HG02678 (cell line): ENCODE results near the gene TNIP2.

Source experiments
- ATAC-seq: cut with Tn5 transposase; IDR thresholded peaks from one replicate; pipeline ENCODE4 v1.9.1; 2021; ENCODE audit warnings: mild to moderate bottlenecking, moderate library complexity; ENCODE audit not compliant: unreplicated experiment

The TNIP2 gene, protein sequence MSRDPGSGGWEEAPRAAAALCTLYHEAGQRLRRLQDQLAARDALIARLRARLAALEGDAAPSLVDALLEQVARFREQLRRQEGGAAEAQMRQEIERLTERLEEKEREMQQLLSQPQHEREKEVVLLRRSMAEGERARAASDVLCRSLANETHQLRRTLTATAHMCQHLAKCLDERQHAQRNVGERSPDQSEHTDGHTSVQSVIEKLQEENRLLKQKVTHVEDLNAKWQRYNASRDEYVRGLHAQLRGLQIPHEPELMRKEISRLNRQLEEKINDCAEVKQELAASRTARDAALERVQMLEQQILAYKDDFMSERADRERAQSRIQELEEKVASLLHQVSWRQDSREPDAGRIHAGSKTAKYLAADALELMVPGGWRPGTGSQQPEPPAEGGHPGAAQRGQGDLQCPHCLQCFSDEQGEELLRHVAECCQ

DNA sequence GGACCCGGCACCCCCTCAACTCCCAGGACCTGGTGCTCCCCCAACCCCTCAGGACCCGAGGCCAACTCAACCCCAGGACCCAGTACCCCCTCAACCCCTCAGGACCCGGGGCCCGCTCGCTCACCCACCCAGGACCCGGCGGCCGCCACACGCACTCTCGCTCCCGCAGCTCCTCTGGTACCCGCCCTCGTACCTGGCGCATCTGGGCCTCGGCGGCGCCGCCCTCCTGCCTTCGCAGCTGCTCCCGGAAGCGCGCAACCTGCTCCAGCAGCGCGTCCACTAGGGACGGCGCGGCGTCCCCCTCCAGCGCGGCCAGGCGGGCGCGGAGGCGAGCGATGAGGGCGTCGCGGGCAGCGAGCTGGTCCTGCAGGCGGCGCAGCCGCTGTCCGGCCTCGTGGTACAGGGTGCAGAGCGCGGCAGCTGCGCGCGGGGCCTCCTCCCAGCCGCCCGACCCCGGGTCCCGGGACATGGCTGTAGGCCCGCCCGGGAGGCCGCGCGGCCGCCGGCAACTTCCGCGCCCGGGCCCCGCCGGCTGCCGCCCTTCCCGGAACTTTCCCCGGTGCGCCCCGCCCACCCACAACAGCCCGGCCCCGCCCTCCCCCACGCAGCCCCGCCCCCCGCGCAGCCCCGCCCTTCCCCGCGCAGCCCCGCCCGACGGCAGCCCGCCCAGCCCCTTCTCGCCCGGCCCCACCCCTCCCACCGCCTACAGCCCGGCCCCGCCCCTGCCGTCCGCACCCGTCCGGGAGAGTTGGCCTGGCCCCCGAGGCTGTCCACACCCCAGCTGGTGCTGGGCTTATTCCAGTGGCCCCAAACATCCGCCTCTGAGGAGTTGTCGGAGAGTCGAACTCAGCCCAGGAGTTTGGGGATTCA is at the start of gene TNIP2:
TNIP2 (minus strand) TSS at position 516 of the 870 bp plus-strand sequence; CDS start at position 469, 47 bp downstream.
- peak; percentile 73 for ATAC-seq

DNA sequence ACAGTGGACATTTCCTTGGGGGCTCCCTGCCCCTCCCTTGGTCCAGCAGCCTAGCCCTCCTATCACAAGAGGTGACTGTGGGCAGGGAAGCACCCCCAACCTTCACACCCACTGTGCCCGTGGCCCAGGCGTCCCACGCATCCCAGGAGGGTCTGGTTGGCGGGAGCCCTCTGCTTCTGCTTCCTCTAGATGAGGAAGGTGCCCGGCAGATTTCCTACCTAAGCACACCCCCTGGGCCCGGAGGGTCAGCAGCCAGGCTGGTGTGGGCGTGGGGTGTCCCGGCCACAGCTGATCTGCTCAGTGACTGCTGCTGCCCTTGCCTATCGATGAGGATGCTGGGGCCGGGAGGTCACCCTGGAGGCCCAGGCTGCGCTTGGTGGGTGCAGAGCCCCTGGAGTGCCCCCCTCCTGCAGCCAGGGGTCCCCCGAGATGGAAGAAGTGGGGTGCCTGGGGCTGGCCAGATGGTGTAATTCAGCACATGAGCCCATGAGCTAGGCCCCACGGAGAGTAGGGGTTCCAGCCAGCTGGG is 48.9 kb upstream of the TNIP2 start:
- no peak for ATAC-seq

DNA sequence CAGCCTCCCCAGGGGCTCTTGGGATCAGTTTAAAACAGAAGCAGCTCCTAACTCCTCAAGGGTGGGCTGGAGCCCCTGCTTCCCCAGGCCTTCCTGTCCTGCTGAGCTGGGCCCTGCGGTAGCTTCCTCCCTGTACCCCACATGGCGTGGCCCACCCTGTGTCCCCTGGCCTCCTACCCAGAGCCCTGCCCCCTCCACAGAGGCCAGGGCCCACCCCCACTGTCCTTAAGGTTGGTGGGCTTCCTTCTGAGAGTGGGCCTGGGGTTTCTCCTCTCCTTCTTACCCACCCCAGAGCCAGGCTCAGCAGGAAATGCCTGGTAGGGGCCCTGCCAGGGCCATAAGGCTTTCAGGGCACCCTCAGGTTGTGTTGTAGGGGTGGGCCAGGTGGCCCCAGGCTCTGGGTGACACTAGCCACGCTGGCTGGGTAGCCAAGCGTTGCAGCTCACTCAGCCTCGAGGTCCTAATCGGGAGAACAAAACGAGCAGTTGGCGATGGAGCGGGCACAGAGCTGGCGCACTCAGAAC is 48.4 kb upstream of the TNIP2 start:
- ATAC-seq: no peak

DNA sequence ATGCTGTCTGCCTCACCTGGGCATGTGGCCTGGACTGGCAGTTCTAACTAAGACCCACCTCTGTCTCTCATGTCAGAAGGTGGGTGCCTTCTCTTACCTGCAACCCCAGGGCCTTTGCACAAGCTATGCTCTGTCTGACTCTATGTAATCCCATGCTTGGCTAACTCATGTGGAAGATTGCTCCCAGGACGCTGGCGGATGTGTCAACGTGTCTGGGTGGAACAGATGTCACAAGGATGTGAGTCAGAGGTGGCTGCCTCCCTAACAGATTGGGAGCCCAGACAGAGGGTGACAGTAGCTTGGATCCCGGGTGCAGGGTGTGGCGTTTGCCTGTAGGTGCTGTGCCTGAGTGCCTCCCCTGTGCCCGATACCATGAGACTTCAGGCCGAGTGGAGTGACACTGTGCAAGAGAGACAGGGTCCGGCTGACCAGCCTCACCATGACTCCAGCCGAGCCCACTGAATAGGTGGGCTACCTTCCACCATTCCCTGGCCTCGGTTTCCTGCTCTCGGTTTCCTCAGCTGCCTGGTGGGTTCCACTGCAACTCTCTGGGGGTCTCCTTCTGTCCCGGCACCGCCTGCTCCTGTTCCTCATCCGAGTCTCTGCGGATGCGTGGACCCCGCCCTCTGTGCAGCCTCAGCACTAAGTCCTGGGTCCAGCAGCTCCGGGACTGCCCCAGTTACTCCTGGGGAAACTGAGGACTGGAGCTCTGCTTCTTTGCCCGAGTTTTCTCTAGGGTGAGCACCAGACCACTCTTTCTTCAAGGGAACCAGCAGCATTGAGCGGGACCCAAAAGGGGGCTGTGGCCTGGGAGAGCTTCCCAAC is 47.7 kb upstream of the TNIP2 start:
- no peak for ATAC-seq

DNA sequence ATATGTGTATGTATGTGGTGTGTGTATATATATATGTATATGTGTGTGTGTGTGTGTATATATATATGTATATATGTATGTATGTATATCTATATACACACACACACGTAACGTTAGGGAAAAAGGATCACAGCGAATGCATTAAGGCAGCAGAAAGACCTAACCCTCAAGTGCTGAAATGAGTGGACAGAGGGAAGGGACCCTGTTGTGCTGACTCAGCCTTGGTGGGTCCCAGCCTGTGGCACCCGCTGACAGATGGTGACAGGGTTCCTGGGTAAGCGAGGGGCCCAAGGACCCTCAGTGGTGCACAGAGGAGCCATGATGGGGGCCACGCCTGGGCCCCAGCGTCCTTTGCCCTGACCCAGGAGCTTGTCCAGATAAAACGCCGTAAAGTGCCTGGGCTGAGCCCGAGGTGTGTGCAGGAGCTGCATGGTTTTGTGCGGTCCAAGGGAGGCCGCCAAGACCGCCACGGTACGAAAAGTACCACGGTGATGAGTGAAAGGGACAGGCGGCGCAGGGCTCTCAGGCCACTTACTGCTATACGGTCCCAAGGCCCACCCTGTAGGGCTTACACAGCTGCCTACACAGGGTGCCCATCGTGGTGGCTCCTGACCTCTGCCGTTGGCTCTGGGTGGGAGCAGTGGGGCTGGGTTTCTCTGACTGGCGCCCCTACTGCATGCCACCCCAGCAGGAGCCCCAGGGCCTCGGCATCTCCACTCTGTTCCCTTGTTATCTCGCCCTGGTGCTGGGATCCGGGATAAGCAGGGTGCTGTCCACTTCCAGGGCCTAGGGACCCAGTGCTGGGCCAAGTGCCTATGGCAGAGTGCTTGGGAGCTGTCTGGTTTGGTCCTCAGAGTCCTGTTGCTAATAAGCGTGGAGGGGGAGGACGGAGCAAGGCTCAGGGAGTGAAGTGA is 46.7 kb upstream of the TNIP2 start:
- ATAC-seq: no peak

DNA sequence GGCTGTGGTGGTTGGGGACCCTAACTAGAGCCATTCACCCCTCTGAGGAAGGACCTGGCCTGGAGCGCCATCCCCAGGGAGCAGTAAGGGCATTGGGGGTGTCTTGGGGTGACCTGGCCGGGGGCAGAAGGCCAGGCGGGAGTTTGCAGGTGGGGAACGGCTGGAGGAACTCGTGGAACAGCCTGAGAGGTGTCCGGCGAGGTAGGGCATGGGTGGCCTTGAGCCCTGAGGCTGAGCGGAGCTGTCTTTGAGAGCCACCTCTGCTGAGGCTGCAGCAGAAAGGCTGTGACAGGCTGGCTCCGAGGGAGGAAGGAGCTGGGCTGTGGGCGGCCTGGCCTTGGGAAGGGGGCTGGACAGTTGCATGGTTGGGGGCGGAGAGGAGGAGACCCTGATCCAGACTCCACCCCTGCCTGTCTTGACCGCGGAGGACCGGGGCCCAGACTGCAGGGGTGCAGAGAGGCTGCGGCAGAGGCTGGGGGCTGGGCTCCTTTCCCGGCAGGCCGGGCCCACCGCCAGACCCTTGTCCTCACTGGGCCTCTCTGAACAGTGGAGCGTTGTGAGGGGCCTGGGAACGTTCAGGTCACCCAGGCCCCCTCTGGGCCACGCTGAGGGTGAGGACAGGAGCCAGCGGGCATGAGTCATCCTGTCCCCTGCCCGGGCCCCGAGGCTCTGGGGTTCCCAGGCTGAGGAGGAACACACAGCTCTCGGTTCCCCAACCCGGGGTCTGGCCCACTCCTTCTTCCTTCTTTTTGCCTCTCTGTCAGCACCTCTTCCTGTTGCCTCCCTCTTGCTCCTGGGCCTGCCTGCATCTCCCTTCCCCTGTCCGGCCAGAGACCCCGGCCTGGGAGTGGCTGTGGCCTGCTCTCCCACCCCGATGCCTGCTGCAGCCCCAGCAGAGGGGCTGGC is 44.8 kb upstream of the TNIP2 start:
- peak; percentile 50 for ATAC-seq

DNA sequence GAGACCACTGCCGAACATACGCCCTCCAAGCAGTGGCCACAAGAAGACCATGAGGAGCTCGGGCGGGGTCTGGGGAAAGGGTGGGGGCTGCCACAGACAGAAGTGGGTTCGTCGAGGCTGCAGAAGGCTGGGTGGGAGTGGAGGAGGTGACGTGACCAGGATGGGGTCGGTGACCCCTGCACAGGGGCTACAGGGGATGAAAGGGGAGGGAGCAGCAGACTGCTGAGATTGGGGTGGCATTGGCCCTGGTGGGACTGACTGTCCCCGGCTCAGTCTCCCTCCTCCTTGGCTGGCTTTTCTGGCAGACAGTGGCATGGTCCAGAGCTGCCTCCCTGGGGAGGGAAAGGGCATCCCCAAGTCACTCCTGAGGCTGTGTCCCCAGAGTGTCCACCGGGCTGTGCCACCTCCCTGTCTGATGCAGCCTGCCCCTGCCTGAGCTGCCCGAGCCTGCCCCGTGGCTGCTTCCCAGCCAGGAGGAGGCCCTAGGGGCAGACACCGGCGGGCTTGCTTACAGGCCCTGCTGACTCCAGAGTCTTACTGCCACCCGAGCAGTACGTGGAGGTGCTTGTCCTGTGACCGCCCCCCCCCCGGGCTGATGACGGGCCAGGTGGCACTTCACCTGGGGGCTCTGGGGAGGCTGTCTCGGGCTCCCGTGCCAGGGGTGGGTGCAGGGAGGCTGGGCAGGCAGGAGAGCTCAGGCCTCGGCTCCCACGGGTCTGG is 44.0 kb upstream of the TNIP2 start:
- ATAC-seq: no peak

DNA sequence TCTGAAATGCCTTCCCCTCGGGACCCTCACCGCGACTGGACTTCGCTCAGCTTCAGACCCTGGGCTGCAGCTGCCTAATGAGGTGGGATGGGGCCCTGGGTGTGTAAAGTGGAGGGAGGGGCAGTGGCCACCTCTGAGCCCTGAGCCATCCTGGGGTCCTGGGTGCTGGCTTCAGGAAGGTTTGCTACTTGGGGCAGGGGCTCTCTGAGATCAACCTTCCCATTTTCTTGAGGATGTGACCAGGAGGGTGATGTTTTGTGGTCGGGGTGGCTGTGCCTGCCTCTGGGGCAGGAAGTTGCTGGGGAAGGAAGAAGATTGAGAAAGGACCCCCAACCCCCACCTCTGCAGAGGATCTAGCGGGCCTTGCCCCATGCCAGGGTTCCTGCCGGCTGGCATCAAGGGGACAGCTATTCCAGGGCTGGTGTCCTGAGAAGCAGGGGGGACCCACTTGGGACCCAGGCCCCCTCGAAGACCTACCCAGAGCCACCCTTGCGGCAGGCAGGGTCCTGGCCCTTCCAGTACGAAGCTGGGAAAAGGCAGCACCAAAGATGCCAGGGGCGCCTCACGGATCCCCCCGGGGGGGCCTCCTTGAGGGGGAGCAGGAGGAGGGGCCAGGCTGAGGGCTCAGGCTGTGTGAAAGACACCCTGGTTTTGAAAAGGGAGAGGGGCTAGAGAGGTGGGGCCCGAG is 43.2 kb upstream of the TNIP2 start:
- ATAC-seq: no peak

DNA sequence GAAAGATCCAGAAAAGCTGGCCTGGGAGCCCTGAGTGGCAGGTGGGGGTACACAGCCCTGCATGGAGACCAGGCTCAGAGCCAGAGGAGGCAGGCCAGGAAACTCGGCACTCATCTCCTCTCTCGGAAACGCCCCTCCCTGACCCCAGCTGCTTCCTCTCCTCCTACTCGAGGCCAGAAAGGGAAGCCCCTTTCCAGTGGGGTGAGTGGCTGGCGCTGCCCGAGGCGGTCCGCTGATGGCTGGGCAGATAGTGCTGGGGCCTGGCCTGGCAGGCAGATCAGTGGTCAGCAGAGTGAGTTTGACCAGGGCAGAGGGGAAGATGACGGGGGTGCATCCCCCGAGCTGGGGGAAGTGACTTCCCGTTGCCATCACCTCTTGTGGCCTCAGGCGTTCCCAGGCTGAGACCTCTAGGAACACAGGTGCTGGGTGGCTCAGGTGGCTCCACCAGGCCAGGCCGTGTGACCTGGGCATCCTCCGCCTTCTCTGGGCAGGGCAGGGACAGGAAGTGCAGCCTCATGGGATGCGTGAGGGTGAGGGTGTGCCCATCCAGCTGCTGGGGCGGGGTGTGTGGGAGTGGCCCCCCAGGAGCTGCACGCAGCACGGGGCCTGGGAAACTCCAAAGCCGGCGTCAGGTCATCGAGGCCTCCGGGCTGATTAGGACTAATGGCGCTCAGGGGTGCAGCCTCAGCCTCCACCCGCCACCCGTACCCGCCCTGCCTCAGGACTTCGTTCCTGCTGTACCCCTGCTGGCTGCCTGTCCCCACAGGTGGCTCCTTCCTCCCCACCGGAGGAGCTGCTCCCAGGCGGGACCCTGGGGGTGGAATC is 42.5 kb upstream of the TNIP2 start:
- ATAC-seq: peak; percentile 46

DNA sequence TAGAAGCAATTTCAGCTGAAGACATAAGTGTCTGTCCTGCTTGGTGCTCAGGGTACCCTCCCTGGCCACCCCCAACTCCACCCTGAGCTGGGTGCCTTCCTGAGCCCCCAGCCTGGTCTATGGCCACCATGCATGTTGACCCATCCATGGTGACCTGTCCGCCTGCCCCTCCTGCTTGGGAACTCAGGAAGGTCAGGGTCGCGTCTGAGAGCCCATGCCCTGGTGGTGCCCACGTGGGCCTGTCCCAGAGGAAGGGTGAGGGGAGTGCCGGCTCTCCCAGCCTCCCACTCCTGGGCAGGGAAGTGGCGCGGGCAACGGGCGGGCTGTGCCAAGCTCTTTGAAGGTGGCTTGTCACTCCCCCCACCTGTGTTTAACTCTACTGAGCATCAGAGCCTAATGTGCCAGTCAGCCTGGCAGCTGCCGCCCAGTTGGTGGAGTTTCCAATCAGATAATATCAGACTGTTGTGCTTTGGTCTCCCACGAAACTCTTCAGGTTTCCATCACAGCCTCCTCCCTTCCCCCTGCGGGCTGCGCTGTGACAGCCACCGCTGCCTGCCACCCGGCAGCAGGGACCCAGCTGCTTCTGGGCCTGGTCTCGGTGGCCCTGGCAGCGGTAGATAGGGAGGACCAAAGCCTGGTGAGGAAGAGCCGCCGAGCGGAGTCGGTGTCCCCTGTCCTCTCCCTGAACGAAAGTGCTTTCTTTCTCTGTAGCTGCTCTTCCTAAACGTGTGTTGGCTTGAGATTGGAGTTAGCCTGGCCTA is 41.6 kb upstream of the TNIP2 start:
- no peak for ATAC-seq

DNA sequence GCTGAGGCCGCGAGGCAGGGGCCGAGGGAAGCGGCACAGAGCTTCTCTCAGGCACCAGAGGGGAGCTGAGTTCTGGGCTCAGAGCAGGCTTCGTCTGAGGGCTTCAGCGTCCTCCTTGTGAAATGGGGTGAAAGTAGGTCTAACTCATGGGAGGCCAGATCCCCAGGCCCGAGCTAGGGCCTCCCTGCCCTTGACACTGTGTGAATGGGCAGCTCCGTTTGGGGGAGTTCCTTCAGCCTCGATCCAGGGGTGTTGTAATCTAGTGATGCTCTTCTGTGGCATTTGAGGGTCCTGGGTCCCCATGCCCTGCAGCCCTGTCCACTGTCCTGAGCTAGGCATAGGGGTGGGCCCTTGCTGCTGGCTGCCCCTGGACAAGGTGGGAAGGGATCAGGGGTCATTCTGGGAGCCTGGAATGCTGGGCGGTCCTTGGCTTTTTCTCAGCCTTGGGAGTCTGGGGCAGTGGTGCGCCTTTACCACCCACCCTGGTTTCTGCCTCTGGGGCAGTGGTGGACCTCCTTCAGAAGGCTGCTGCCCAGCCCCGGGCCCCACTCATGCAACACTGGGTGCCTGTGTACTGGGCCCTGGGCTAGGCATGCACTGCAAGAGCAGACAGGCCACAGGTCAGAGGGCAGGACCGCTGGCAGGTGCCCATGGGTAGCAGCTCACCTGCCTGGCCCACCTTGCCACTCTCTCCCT is 40.9 kb upstream of the TNIP2 start:
- ATAC-seq: no peak

DNA sequence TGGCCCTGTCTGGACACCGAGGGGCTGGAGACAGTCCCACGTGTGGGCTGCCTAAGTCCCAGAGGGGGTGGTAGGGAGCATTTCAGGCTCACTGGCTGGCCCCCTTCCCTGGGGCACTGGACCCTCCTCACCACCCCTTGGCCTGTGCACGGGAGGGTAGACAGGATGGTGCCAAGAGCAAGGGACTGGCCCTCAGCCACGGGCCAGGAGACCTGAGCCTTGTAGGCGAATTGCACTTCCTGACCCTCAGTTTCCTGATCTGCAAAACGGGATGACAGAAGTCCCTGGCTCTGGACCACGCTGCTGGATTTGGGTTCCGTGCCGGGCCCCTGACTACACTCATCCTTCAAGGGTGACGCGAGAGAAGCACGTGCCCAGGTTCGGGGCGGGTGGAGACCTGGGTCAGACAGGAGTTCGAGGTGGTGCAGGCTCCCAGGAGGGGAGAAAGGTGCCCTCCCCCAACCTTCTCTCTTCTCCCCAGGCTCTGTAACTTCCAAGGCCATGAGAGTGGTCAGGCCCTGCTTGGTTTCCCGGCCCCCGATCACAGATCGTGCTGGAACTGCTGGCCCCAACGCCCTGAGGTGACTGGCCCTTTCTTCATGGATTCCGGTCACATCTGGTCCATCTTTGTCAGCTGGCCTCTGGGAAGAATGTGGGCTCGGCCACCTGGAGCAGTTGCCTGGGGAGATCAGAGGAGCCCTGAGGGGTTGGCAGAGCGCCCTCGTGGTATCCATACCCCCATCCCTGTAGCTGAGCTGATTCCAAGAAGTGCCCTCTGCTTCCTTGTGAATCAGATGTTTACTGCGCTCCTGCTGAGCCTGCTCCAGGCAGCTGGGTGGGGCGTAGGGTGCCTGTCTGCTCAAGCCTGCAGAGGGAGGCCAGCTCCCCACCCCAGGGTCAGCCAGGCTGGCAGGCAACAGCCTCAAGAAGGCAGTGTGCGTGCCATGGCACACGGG is 40.0 kb upstream of the TNIP2 start:
- no peak for ATAC-seq

DNA sequence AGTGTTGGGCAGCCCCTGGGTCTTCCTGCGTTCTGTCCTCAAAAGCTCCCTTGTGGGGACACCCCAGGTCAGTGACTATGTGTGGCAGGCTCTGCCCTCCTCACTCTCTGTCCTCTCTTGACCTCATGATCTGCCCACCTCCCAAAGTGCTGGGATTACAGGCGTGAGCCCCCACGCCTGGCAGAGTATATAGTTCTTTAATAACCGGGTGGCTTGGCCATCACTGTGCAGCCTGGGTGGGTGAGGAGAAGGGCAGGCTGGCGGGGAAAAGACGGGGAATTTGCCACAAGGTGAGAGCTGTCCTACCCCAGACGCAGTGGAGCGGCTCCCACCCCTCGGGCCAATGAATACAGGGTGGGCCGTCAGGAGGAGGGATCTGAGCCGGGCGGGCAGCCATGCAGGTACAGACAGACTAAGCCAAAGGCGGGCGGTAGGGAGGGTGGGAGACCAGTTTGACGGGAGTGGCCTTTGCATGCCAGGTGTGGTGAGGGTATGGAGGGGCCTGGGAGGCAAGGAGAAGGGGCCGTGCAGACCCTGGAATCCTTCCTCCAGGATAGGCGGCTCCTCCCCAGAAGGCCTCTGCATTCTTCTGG is 39.3 kb upstream of the TNIP2 start:
- no peak for ATAC-seq
